A549 treated with Hydrocortisone at 1 μM for 4 hours (cell line): ENCODE data around the gene PNP. TPM values are rescaled to one million over a fixed set of nuclear protein-coding genes. Genes with fewer than 3 reads are reported as not detected.

Source experiments
- total RNA-seq: library from RNA; stranded (reverse); fragments of 200-300 nt; extraction: Qiagen RNA extraction; gene quantifications from 5 replicates; pipeline ENCODE4 v1.2.3, GENCODE V29; 2022

PNP gene
- total RNA-seq = 141 to 164 TPM (median 143 TPM) in 5 replicates

GRCh38 chr14:20469242-20469889, at the start of gene PNP:
TSS of gene PNP (plus strand) at chr14:20469406. CDS start at chr14:20469525, 119 bp downstream.

GRCh38 chr14:20435582-20436362, 33.4 kb upstream of the PNP start, which contains the start of gene KLHL33:
TSS of gene KLHL33 (minus strand) at chr14:20436166. CDS start at chr14:20435811, 355 bp downstream.

DNA sequence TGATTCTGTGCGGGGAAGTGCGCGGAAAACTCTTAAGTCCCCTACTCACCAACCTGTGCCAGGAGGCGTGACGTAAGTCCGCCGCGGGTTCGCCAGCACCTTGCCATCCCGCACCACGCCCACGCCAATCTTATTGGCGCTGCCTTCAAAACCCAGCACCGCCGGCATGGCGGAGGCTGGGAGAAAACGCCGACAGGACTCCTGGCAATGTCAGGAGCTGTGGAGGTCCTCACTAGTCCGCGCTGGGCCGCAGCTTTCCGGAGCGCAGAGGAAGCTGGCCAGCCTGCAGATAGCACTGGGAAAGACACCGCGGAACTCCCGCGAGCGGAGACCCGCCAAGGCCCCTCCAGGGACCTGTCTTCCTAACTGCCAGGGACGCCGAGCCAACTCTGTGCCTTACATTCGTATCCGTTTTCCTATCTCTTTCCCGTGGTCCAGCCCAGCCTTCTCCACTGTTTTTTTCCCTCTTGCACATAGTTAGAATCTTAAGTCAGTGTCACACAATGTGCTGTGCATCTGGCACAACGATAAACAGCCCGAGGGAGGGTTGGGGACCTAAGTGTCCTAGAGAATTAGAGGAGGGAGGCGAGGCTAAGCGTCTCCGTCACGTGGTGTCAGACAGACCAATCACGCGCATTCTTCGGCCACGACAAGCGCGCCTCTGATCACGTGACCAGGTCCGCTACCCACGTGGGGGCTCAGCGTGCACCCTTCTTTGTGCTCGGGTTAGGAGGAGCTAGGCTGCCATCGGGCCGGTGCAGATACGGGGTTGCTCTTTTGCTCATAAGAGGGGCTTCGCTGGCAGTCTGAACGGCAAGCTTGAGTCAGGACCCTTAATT, 14.5 kb upstream of the PNP start, which contains the start of the genes APEX1 and OSGEP:
Gene APEX1 (plus strand): TSS at position 711 of the 839 bp plus-strand sequence. CDS start 420 bp downstream, outside the sequence.
Gene OSGEP (minus strand): TSS at position 297 of the 839 bp plus-strand sequence. CDS start 129 bp downstream, at position 168.

DNA sequence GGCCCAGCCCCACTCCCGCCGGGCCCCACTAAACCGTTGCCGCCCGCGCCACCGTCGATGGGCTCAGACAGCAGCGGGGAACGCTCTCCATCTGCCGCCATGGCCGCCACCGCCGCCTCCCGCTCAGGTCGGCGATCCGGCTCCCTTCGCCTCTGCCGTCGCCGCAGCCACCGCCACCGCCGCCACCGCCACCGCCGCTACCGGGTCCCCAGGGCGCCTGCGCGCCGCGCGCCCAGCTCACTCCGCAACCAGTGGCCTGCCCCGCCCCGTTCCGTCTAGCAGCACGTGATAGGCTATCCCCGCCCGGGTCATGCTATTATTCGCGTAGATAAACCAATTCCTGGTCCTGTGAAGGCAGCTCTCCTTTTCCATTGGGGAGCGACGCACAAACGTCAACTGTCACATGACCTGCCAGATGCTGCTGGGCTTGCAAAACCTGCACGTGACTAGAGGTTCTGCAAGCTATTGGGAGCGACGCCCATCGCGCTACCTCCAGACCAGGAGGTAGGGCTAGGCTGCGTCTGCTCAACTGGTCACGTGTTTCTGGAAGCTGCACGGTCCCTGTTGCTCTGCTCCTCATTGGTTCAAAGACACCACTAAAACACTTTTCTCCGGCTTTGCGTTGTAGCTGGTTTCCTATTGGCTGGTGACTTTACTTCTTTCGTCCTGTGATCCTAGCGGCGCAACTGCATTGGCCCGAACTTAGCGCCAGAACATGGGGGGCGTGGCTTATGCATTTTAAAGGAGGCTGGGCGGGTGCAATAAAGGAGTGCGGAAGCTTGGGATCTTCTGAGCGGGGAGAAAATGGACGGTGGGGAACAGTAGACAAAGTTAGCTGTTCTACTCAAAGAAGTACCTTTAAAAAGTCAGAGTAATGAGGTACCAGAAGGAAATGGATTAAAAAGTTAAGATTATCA, 7.7 kb upstream of the PNP start, which contains the start of gene PIP4P1:
Gene PIP4P1 (minus strand): TSS at position 210 of the 917 bp plus-strand sequence. CDS start 109 bp downstream, at position 101.

Other genes with a start within 250 kb of the PNP start
- gene OR11H6, start 245.7 kb upstream of the PNP start, total RNA-seq = not detected in 5 replicates
- not detected in 5 replicates for gene OR11H7, start 240.4 kb upstream of the PNP start, total RNA-seq
- gene OR11H4, start 230.1 kb upstream of the PNP start, total RNA-seq = not detected in 5 replicates
- 17.3 to 27.1 TPM (median 18.5 TPM) in 5 replicates for gene TTC5, start 163.5 kb upstream of the PNP start, total RNA-seq
- 37.7 to 46.5 TPM (median 39.4 TPM) in 5 replicates for gene CCNB1IP1, start 136.1 kb upstream of the PNP start, total RNA-seq
- 17.3 to 24.3 TPM (median 18.7 TPM) in 5 replicates for gene PARP2, start 125.8 kb upstream of the PNP start, total RNA-seq
- gene TEP1, start 55.9 kb upstream of the PNP start, total RNA-seq = 8.2 to 10.7 TPM (median 9.4 TPM) in 5 replicates
- gene KLHL33, start 33.2 kb upstream of the PNP start, total RNA-seq = 0.01 TPM in 1 of 5 replicates, not detected in the others
- 24.7 to 28.8 TPM (median 25.7 TPM) in 5 replicates for gene OSGEP, start 14.6 kb upstream of the PNP start, total RNA-seq
- 249 to 284 TPM (median 257 TPM) in 5 replicates for gene APEX1, start 14.2 kb upstream of the PNP start, total RNA-seq
- gene PIP4P1, start 8.0 kb upstream of the PNP start, total RNA-seq = 29.0 to 42.3 TPM (median 32.5 TPM) in 5 replicates
- 0.13 to 0.58 TPM (median 0.34 TPM) in 5 replicates for gene RNASE10, start 36.1 kb downstream of the PNP start, total RNA-seq
- not detected in 5 replicates for gene RNASE9, start 91.6 kb downstream of the PNP start, total RNA-seq
- gene RNASE11, start 118.6 kb downstream of the PNP start, total RNA-seq = not detected in 5 replicates
- not detected in 5 replicates for gene RNASE12, start 122.0 kb downstream of the PNP start, total RNA-seq
- not detected in 5 replicates for gene OR6S1, start 172.3 kb downstream of the PNP start, total RNA-seq
- gene RNASE4, start 215.2 kb downstream of the PNP start, total RNA-seq = 5.6 to 8.6 TPM (median 6.9 TPM) in 5 replicates
- gene ANG, start 219.4 kb downstream of the PNP start, total RNA-seq = 6.7 to 11.3 TPM (median 10.5 TPM) in 5 replicates